Spleen (tissue), 11 donors: ENCODE measurements around the gene NUP98. TPM values are rescaled to one million over a fixed set of nuclear protein-coding genes. Genes with fewer than 3 reads are reported as not detected.

Experiments used
- DNase-seq: peaks from one replicate; pipeline ENCODE4 v3.0.0-alpha.2; 2020
- H3K27ac ChIP-seq, 8 donors: fragments of 200-600 bp; sonication (generic) in 7 of 8; 1 replicate in 4 of 8; 2 replicates in 4 of 8; pipeline versions ENCODE4 v1.5.0 to v1.8.0; 2016 to 2021; ENCODE audit warnings: inconsistent platforms in 4 of 8, mild to moderate bottlenecking in 4 of 8, moderate library complexity in 1 of 8
- H3K27me3 ChIP-seq, 7 donors: fragments of 200-600 bp; sonication (generic) in 6 of 7; replicated peaks in 1 of 7; 1 replicate in 4 of 7; 2 replicates in 3 of 7; pipeline versions ENCODE4 v1.5.0 to v1.8.0; 2016 to 2021; ENCODE audit warnings: inconsistent platforms in 3 of 7, mild to moderate bottlenecking in 1 of 7
- H3K36me3 ChIP-seq, 6 donors: fragments of 200-600 bp; sonication (generic) in 5 of 6; 1 replicate in 4 of 6; 2 replicates in 2 of 6; pipeline versions ENCODE4 v1.5.0 to v1.8.0; 2016 to 2021; ENCODE audit warnings: inconsistent platforms in 2 of 6
- H3K4me1 ChIP-seq, 6 donors: fragments of 200-600 bp; sonication (generic) in 5 of 6; 1 replicate in 3 of 6; 2 replicates in 3 of 6; pipeline versions ENCODE4 v1.5.0 to v1.8.0; 2016 to 2021; ENCODE audit warnings: inconsistent platforms in 3 of 6
- H3K4me3 ChIP-seq, 8 donors: fragments of 200-600 bp; sonication (generic) in 7 of 8; 1 replicate in 4 of 8; 2 replicates in 4 of 8; pipeline versions ENCODE4 v1.5.0 to v1.8.0; 2016 to 2021; ENCODE audit warnings: inconsistent platforms in 4 of 8, mild to moderate bottlenecking in 4 of 8, moderate library complexity in 2 of 8
- H3K9me3 ChIP-seq, 8 donors: fragments of 200-600 bp; sonication (generic) in 7 of 8; 1 replicate in 4 of 8; 2 replicates in 4 of 8; pipeline versions ENCODE4 v1.5.0 to v1.8.0; 2016 to 2021; ENCODE audit warnings: inconsistent platforms in 4 of 8
- POLR2A ChIP-seq, 3 donors: fragments of 450-650 bp; IDR thresholded peaks; one replicate each; pipeline ENCODE4 v1.5.1; 2017; ENCODE audit warnings: antibody characterized with exemption in 3 of 3, mild to moderate bottlenecking in 1 of 3
- POLR2AphosphoS5 ChIP-seq, 3 donors: sonication (generic); formaldehyde crosslinking; IDR thresholded peaks; one replicate each; pipeline ENCODE4 v1.5.1; 2017; ENCODE audit warnings: antibody characterized with exemption in 3 of 3
- WGBS, 5 donors: extraction: QIAGEN DNeasy Blood & Tissue Kit in 3 of 5; methylation state at CpG; one replicate each; pipeline versions ENCODE4 v1.1.5 to v1.1.7; 2013 to 2018; 5-methylcytosine and 5-hydroxymethylcytosine counted together
- intact Hi-C: fragments of 100-400 bp; cut with DNase I; formaldehyde crosslinking; loops from one replicate; pipeline ENCODE4 v1.15.0; 2023; ENCODE audit warnings: low total_unique reads
- polyA plus RNA-seq, 3 donors: library from polyadenylated mRNA; stranded (reverse); fragments of 200-250 nt; gene quantifications; one replicate each; pipeline ENCODE4 v1.2.1, GENCODE V29; 2013
- total RNA-seq, 7 donors: library from RNA; depleted of rRNA in 3 of 7; stranded (reverse); fragments of >200 nt in 3 of 7; fragmentation: NEBNext Ultra II Directional in 4 of 7; extraction: Animal tissue kit (Norgen Biotek cat#: 25700) in 4 of 7; gene quantifications; one replicate each; pipeline versions ENCODE4 v1.1.0 to v1.2.1, GENCODE V29; 2016 to 2021
- TF ChIP-seq, protein P1 (sequence below), 11 experiments: fragments of 200-600 bp in 7 of 11; fragments of 450-650 bp in 4 of 11; sonication (generic) in 4 of 11; IDR thresholded peaks in 8 of 11; conservative IDR thresholded peaks in 3 of 11; 1 replicate in 7 of 11; 2 replicates in 4 of 11; pipeline versions ENCODE4 v1.4.0 to v1.8.0; 2016 to 2021; ENCODE audit warnings: antibody characterized with exemption in 11 of 11, inconsistent platforms in 4 of 11, mild to moderate bottlenecking in 1 of 11
- donor health status: healthy with polysubstance abuse.
- donor health status: DM: no; HTN: no; CAD: no; lungs with moderate emphysema.
- donor health status: DM: no; HTN: no; CAD: no.
- donor health status: Bipolar disorder and iron deficiency.
- donor health status: healthy.
- donor health status: DM: no; HTN: no; CAD: no.
- donor health status: DM: yes; HTN: yes; CAD: no.

NUP98 gene
- total and polyA plus RNA-seq, 10 donors, result 12.6 to 171 (median 88.7) TPM

DNA sequence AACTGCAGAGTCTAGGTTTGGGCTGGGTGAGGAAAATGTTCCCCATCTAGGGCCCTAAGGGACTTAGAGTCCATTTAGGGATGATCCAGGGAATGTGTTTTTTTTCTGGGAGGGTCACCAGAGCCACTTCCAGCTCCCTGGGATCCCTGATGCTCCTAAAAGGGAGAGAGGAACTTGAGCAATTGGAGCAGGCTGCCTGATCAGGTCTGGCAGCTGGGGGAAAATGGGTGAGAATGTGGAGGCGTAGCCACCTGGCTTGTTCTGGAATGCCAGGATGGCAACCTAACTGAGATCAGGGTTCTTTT lies 12.2 kb upstream of the NUP98 start:
- H3K27ac ChIP-seq, result no peak overlapping the region
- TF ChIP-seq, protein P1, sequence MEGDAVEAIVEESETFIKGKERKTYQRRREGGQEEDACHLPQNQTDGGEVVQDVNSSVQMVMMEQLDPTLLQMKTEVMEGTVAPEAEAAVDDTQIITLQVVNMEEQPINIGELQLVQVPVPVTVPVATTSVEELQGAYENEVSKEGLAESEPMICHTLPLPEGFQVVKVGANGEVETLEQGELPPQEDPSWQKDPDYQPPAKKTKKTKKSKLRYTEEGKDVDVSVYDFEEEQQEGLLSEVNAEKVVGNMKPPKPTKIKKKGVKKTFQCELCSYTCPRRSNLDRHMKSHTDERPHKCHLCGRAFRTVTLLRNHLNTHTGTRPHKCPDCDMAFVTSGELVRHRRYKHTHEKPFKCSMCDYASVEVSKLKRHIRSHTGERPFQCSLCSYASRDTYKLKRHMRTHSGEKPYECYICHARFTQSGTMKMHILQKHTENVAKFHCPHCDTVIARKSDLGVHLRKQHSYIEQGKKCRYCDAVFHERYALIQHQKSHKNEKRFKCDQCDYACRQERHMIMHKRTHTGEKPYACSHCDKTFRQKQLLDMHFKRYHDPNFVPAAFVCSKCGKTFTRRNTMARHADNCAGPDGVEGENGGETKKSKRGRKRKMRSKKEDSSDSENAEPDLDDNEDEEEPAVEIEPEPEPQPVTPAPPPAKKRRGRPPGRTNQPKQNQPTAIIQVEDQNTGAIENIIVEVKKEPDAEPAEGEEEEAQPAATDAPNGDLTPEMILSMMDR (IDR thresholded peaks at IDR 0.05 in 8 of 11, conservative IDR thresholded peaks at IDR 0.05 in 3 of 11), result no peak
- TF ChIP-seq POLR2A (IDR thresholded peaks at IDR 0.05), result no peak
- peaks cover 4 to 23% (median 12%) of the 10 kb centered on the region in 6 donors for H3K4me1 ChIP-seq
- no peaks in the 10 kb centered on the region for H3K9me3 ChIP-seq
- DNase-seq, result no peak
- H3K27me3 ChIP-seq, result no peaks in the 10 kb centered on the region
- H3K4me3 ChIP-seq, result no peak overlapping the region
- 90 to 96% (median 94%) methylated on average over 1 of the region's 1 CpG for WGBS, 5 donors
- intact Hi-C loops, result no loop called here
- H3K36me3 ChIP-seq, result peaks cover 0 to 9% (median 0%) of the 10 kb centered on the region in 6 donors

GRCh38 chr11:3808861-3809623 lies 11.7 kb upstream of the NUP98 start:
- Histone ChIP-seq H3K36me3 (peaks cover 0 to 9% (median 0%) of the 10 kb centered on the region in 6 donors), H3K4me3 (peak overlapping the region; percentile 57 to 87 (median 64)), H3K4me1 (peaks cover 4 to 23% (median 12%) of the 10 kb centered on the region in 6 donors), H3K27ac (peak overlapping the region in 7 of 8 donors; percentile 72 to 91 (median 81)), H3K9me3 (no peaks in the 10 kb centered on the region), H3K27me3 (no peaks in the 10 kb centered on the region)
- WGBS, 5 donors, result 23 to 33% (median 25%) methylated on average over 4 to 5 of the region's 5 CpGs
- DNase-seq, result no peak
- intact Hi-C loops, result no loop called here
- TF ChIP-seq POLR2AphosphoS5 (IDR thresholded peaks at IDR 0.05) (peak in 1 of 3 donors; percentile 40), POLR2A (IDR thresholded peaks at IDR 0.05) (no peak)
- TF ChIP-seq, protein P1 (IDR thresholded peaks at IDR 0.05 in 8 of 11, conservative IDR thresholded peaks at IDR 0.05 in 3 of 11), result peak in 9 of 11 experiments; percentile 20 to 64 (median 53)

GRCh38 chr11:3807909-3808860 lies 10.8 kb upstream of the NUP98 start, which contains the start of gene PGAP2:
PGAP2 (plus strand) TSS chr11:3808560; CDS start chr11:3811260, 2,700 bp downstream.
- peak; percentile 93 for DNase-seq
- Histone ChIP-seq H3K4me3 (peak within 1 kb of the TSS; percentile 57 to 87 (median 64)), H3K27me3 (no peaks in the 10 kb centered on the region), H3K27ac (peak within 1 kb of the TSS; percentile 63 to 91 (median 81)), H3K36me3 (peaks cover 0 to 9% (median 0%) of the 10 kb centered on the region in 6 donors), H3K4me1 (peaks cover 4 to 23% (median 12%) of the 10 kb centered on the region in 6 donors), H3K9me3 (no peaks in the 10 kb centered on the region)
- intact Hi-C loops, result no loop called here
- TF ChIP-seq POLR2A (IDR thresholded peaks at IDR 0.05) (no peak), POLR2AphosphoS5 (IDR thresholded peaks at IDR 0.05) (peak; percentile 21 to 59 (median 58))
- TF ChIP-seq, protein P1 (IDR thresholded peaks at IDR 0.05 in 8 of 11, conservative IDR thresholded peaks at IDR 0.05 in 3 of 11), result peak; percentile 36 to 75 (median 60)
- 1 to 2% (median 1%) methylated on average over 36 to 55 of the region's 55 CpGs for WGBS, 5 donors
